HG02763 (cell line): ENCODE data around the gene HLA-DQA1.
"Not testable (repeated sequence)": the region's sequence is repeated elsewhere in the genome, so short reads cannot be mapped to it uniquely, and the experiment has no call there.

Source experiments
- ATAC-seq: cut with Tn5 transposase; IDR thresholded peaks from one replicate; pipeline ENCODE4 v1.9.1; 2021; ENCODE audit warnings: mild to moderate bottlenecking, moderate library complexity; ENCODE audit not compliant: unreplicated experiment

The HLA-DQA1 gene

DNA sequence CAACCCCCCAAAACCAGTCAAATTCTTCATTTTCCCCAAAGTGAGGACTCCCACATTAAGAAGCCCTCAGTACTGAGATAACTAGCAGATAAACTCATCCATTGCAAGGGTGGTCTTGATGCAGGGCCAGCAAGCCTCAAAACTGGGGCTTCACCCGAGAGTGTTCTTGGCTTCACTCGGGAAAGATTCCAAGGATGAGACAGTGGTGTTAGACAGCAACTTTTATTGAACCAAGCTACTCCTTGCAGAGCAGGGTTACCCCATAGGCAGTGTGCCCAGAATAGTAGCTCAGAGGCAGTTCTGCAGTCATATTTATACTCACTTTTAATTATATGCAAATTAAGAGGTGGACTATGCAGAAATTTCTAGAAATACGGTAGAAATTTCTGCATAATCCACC lies 15.8 kb upstream of the HLA-DQA1 start:
- ATAC-seq = no peak

- ATAC-seq = peak; percentile 68
These were observed 14.4 kb upstream of the HLA-DQA1 start for GRCh38 chr6:32622545-32623401.

- ATAC-seq = no peak
These were observed 13.5 kb upstream of the HLA-DQA1 start for GRCh38 chr6:32623693-32624092.

GRCh38 chr6:32624565-32624964 lies 12.6 kb upstream of the HLA-DQA1 start:
- ATAC-seq = no peak

GRCh38 chr6:32625137-32625536 lies 12.1 kb upstream of the HLA-DQA1 start:
- no peak for ATAC-seq

- ATAC-seq = no peak
These were observed 10.0 kb upstream of the HLA-DQA1 start for GRCh38 chr6:32627249-32627648.

GRCh38 chr6:32627831-32628230 lies 9.4 kb upstream of the HLA-DQA1 start:
- peak; percentile 34 for ATAC-seq

- ATAC-seq = not testable (repeated sequence)
These were observed 7.4 kb upstream of the HLA-DQA1 start for GRCh38 chr6:32629793-32630192.

GRCh38 chr6:32635526-32636123 lies 1.6 kb upstream of the HLA-DQA1 start:
- no peak for ATAC-seq

DNA sequence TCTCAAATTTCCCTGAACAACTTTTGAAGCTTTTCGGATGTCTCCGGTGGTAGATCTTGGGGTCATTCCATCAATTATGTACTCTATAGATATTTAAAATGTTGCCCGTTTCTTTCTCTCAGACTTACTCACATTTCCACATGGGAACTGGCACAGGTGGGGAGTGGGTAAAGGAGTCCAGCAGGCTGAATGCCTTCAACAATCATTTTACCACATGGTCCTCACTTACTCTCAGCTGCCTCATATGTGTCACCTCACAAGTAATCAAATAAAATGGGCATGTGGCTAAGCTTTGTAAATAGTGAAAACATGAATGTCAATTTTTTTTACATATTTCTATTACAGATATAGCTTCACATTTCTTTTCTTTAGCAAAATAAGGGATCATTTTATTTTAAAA lies 677 bp downstream of the HLA-DQA1 start:
- no peak for ATAC-seq

DNA sequence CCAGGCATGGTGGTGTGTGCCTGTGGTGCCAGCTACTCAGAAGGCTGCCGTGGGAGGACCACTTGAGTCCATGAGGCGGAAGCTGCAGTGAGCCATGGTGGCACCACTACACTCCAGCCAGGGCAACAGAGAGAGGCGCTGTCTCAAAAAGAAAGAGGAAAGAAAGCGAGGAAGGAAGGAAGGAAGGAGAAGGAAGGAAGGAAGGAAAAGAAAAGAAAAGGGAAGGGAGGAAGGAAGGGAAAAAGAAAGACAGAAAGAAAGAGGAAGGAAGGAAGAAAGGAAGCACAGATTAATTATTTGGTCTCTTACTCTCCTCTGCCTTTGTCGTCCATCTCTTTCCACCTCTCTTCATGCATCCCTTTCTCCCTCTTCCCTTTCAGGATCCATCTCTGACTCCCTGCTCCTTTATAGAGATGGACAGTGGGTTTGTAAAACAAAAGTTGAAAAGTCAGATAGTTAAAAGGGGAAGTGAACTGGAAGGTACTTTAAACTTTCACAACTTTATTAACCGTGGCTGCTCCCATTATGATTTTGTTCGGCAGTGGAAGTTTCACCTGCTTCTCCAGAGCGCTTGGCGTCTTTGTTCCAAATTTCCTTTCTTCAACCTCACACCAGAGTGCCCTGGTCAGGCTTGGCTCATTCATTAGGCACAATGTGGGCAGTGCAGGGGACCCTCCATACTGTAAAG lies 1.5 kb downstream of the HLA-DQA1 start:
- ATAC-seq = no peak

DNA sequence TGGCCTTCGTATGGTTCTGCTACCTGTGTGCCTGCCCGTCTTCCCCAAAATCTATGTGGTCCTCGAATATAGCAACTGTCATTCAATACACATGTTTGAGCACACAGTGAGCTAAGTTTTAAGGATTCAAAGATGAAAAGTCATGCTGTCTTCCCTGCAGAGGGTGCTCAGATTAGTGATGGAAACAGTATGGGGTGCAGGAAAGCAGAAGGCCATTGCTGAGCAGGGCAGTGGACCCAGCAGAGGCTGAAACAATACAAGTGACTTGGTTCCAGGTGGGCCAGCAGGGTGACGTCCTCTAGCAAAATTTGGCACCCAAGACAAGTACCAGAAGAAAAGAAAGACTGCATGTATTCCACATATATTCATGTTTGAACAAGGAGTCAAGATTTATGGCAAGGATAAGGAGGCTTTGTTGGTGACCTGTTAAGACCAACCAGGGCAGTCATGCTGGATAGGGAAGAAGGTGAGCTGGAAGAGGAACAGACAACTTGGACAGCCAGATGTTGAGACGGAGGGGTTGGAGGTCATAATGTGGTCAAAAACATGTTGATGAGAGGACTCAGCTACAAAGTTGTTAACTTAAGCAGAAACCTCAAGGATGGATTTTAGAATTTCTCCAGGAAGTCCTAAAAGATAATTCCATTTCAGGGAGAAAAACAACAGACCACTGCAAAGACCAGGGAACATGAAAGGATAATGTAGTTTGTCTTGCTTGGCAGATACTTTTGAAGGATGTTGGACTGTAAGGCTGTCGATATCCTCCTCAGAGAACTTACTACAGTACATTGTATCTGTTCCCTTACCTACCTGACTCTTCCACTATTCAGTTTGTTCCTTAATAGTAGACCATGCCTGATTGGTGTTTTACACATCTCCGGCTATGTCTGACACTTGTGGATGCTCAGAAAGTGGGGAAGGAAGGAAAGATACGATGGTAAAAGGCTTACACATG lies 2.5 kb downstream of the HLA-DQA1 start:
- ATAC-seq = no peak

DNA sequence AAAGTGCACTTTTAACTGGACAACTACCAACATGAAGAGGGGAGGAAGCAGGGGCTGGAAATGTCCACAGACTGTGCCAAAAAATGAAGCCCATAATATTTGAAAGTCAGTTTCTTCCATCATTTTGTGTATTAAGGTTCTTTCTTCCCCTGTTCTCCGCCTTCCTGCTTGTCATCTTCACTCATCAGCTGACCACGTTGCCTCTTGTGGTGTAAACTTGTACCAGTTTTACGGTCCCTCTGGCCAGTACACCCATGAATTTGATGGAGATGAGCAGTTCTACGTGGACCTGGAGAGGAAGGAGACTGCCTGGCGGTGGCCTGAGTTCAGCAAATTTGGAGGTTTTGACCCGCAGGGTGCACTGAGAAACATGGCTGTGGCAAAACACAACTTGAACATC lies 3.9 kb downstream of the HLA-DQA1 start:
- no peak for ATAC-seq

GRCh38 chr6:32641785-32642719 lies 4.8 kb downstream of the HLA-DQA1 start:
- ATAC-seq = not testable (repeated sequence)

GRCh38 chr6:32642720-32643106 lies 5.5 kb downstream of the HLA-DQA1 start:
- no peak for ATAC-seq

GRCh38 chr6:32643904-32644303 lies 6.7 kb downstream of the HLA-DQA1 start:
- no peak for ATAC-seq

DNA sequence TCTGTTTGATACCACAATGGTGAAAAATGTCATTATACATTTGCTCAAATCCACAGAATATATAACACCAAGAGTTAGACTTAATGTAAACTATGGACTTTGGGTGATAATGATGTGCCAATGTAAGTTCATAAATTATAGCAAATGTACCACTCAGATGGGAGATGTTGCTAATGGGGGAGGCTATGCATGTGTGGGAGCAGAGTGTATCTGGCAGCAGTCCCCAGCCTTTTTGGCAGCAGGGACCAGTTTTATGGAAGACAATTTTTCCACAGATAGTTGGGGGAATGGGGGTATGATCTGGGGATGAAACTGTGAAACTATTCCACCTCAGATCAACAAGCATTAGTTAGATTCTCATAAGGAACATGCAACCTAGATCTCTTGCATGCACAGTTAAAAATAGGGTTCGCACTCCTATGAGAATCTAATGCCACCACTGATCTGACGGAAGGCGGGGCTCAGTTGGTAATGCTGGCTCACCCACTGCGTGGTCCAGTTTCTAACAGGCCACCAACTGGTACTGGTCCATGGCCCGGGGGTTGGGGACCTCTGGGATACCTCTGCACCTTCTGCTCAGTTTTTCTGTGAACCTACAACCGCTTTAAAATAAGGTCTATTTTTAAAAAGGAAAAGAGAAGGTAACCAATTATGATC lies 8.0 kb downstream of the HLA-DQA1 start:
- no peak for ATAC-seq

GRCh38 chr6:32655203-32655710 lies 18.1 kb downstream of the HLA-DQA1 start:
- no peak for ATAC-seq

- not testable (repeated sequence) for ATAC-seq
These were observed 20.1 kb downstream of the HLA-DQA1 start for GRCh38 chr6:32657329-32657728.
